ENCODE data around the gene C1orf210. TPM values are rescaled to one million over a fixed set of nuclear protein-coding genes. Genes with fewer than 3 reads are reported as not detected.

The C1orf210 gene
- total RNA-seq, 2 experiments from 2014 or later, result not detected

GRCh38 chr1:43271186-43272118 is 13.9 kb downstream of the C1orf210 start:
- Mint-ChIP-seq H3K4me1 (ENCODE audit: low read depth) (peaks cover 21% of the 10 kb centered on the region), H3K27ac (no peak overlapping the region), H3K9me3 (peaks cover 5% of the 10 kb centered on the region), H3K36me3 (ENCODE audit: low read depth) (peaks cover 5% of the 10 kb centered on the region), H3K4me3 (peak overlapping the region; percentile 47), H3K27me3 (peaks cover 12% of the 10 kb centered on the region)
- ATAC-seq (peak; percentile 43), DNase-seq (peak; percentile 26)
- TF ChIP-seq CTCF (IDR thresholded peaks at IDR 0.05), result no peak
- intact Hi-C loops (cut with micrococcal nuclease), result no loop called here
- ChIA-PET POLR2A (no interaction called here), CTCF (no interaction called here)

GRCh38 chr1:43270421-43271095 is 14.8 kb downstream of the C1orf210 start:
- intact Hi-C loops (cut with micrococcal nuclease), result no loop called here
- peak; percentile 51 for DNase-seq
- Mint-ChIP-seq H3K4me3 (peak overlapping the region; percentile 47), H3K27me3 (peaks cover 12% of the 10 kb centered on the region), H3K36me3 (ENCODE audit: low read depth) (peaks cover 5% of the 10 kb centered on the region), H3K27ac (no peak overlapping the region), H3K9me3 (peaks cover 5% of the 10 kb centered on the region), H3K4me1 (ENCODE audit: low read depth) (peaks cover 21% of the 10 kb centered on the region)
- CTCF ChIA-PET, result no interaction called here
- POLR2A ChIA-PET, result interaction anchor here (0.5 kb wide), 1 partner anchor 897 kb away, joined by 3 read pairs; no protein-coding TSS in a partner anchor
- ATAC-seq, result peak; percentile 25
- TF ChIP-seq CTCF (IDR thresholded peaks at IDR 0.05), result no peak

GRCh38 chr1:43269627-43270375 is 15.6 kb downstream of the C1orf210 start, which contains the start of gene TMEM125:
TSS of gene TMEM125 (plus strand) at chr1:43269983. CDS start at chr1:43272723, 2,740 bp downstream.
- no peak for DNase-seq
- no peak within 1 kb of the TSS for H3K27ac Mint-ChIP-seq
- POLR2A ChIA-PET, result interaction anchor here (0.5 kb wide), 1 partner anchor 896 kb away, joined by 3 read pairs; no protein-coding TSS in a partner anchor
- H3K9me3 Mint-ChIP-seq, result peaks cover 2% of the 10 kb centered on the region
- H3K4me1 Mint-ChIP-seq (ENCODE audit: low read depth), result peaks cover 17% of the 10 kb centered on the region
- ATAC-seq, result no peak
- CTCF ChIA-PET, result no interaction called here
- peaks cover 3% of the 10 kb centered on the region for H3K36me3 Mint-ChIP-seq (ENCODE audit: low read depth)
- H3K4me3 Mint-ChIP-seq, result peak within 1 kb of the TSS; percentile 47
- intact Hi-C loops (cut with micrococcal nuclease), result no loop called here
- H3K27me3 Mint-ChIP-seq, result peaks cover 12% of the 10 kb centered on the region
- no peak for TF ChIP-seq CTCF (IDR thresholded peaks at IDR 0.05)

GRCh38 chr1:43267818-43268425 is 17.5 kb downstream of the C1orf210 start:
- intact Hi-C loops (cut with micrococcal nuclease), result no loop called here
- Mint-ChIP-seq H3K27me3 (peaks cover 13% of the 10 kb centered on the region), H3K4me1 (ENCODE audit: low read depth) (peaks cover 10% of the 10 kb centered on the region), H3K9me3 (peaks cover 4% of the 10 kb centered on the region), H3K4me3 (no peak overlapping the region), H3K27ac (no peak overlapping the region), H3K36me3 (ENCODE audit: low read depth) (no peaks in the 10 kb centered on the region)
- POLR2A ChIA-PET, result no interaction called here
- DNase-seq (no peak), ATAC-seq (no peak)
- CTCF ChIA-PET, result no interaction called here
- TF ChIP-seq CTCF (IDR thresholded peaks at IDR 0.05), result no peak
